ENCODE measurements around the gene PPP3CB.

GRCh38 chr10:73439605-73440312 is 56.1 kb downstream of the PPP3CB start:
- TF ChIP-seq, protein P1, sequence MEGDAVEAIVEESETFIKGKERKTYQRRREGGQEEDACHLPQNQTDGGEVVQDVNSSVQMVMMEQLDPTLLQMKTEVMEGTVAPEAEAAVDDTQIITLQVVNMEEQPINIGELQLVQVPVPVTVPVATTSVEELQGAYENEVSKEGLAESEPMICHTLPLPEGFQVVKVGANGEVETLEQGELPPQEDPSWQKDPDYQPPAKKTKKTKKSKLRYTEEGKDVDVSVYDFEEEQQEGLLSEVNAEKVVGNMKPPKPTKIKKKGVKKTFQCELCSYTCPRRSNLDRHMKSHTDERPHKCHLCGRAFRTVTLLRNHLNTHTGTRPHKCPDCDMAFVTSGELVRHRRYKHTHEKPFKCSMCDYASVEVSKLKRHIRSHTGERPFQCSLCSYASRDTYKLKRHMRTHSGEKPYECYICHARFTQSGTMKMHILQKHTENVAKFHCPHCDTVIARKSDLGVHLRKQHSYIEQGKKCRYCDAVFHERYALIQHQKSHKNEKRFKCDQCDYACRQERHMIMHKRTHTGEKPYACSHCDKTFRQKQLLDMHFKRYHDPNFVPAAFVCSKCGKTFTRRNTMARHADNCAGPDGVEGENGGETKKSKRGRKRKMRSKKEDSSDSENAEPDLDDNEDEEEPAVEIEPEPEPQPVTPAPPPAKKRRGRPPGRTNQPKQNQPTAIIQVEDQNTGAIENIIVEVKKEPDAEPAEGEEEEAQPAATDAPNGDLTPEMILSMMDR (IDR thresholded peaks at IDR 0.05; ENCODE audit: low read depth, low read length), result no peak
- TF ChIP-seq POLR2A (IDR thresholded peaks at IDR 0.05; ENCODE audit: extremely low read depth, insufficient read length) (no peak), MAX (IDR thresholded peaks at IDR 0.05; ENCODE audit: low read depth, low read length) (no peak), MYC (IDR thresholded peaks at IDR 0.05; ENCODE audit: low read depth, low read length) (no peak)
